ENCODE measurements around the gene MINDY4B. TPM values are rescaled to one million over a fixed set of nuclear protein-coding genes. Genes with fewer than 3 reads are reported as not detected.

The MINDY4B gene
- total RNA-seq, 2 experiments from 2014 or later = not detected

GRCh38 chr3:150913133-150913922, 8.1 kb upstream of the MINDY4B start:
- DNase-seq = no peak
- peaks cover 5% of the 10 kb centered on the region for H3K27me3 Mint-ChIP-seq
- no peaks in the 10 kb centered on the region for H3K36me3 Mint-ChIP-seq
- no peak overlapping the region for H3K27ac Mint-ChIP-seq
- H3K4me3 Mint-ChIP-seq = no peak overlapping the region
- no peaks in the 10 kb centered on the region for H3K4me1 Mint-ChIP-seq
- H3K9me3 Mint-ChIP-seq = no peaks in the 10 kb centered on the region

DNA sequence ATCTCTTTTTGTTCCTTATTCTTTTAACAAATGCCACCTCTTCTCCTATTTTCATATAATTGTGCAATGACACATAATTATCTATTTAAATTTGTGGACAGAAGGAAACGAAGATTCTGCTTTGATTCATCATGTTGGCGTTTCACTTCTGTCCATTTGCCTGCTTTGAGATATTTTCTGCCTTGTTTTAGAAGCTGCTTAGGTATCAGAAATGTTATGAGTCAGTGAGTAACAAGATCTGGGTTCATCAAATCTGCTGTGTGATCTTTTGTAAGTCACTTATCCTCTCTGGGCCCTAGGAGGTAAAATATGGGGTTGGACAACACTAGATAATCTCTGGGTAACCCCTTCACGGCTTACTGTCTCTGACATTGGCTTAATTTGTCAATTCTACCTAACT, 7.3 kb upstream of the MINDY4B start:
- Mint-ChIP-seq H3K36me3 (no peaks in the 10 kb centered on the region), H3K27me3 (peaks cover 13% of the 10 kb centered on the region), H3K4me1 (no peaks in the 10 kb centered on the region), H3K9me3 (no peaks in the 10 kb centered on the region), H3K27ac (no peak overlapping the region), H3K4me3 (no peak overlapping the region)
- no peak for DNase-seq

DNA sequence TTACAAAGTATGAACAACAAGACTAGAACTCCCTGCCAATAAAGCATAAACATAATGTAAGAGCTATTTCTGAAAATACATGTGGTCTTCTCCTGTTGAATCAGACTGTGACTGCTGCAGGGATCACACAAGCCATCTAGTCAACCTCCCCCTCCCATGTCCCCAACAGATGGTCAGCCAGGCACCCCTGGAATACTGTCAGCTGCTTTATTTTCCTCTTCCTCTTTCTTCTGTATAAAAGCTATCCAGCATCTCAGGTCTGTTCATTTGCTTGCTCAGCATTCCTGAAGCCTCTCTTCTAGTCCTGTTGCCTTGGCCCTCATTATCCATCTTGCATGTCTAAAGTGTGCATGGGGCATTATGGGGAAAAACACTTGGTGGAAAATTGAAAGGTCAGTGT, 6.5 kb upstream of the MINDY4B start:
- Mint-ChIP-seq H3K27ac (no peak overlapping the region), H3K4me1 (no peaks in the 10 kb centered on the region), H3K4me3 (no peak overlapping the region), H3K27me3 (peaks cover 17% of the 10 kb centered on the region), H3K36me3 (no peaks in the 10 kb centered on the region), H3K9me3 (no peaks in the 10 kb centered on the region)
- no peak for DNase-seq

GRCh38 chr3:150906461-150906860, 1.2 kb upstream of the MINDY4B start:
- H3K4me1 Mint-ChIP-seq = no peaks in the 10 kb centered on the region
- peaks cover 21% of the 10 kb centered on the region for H3K27me3 Mint-ChIP-seq
- no peak overlapping the region for H3K27ac Mint-ChIP-seq
- no peak overlapping the region for H3K4me3 Mint-ChIP-seq
- H3K9me3 Mint-ChIP-seq = no peaks in the 10 kb centered on the region
- H3K36me3 Mint-ChIP-seq = no peaks in the 10 kb centered on the region
- no peak for DNase-seq

DNA sequence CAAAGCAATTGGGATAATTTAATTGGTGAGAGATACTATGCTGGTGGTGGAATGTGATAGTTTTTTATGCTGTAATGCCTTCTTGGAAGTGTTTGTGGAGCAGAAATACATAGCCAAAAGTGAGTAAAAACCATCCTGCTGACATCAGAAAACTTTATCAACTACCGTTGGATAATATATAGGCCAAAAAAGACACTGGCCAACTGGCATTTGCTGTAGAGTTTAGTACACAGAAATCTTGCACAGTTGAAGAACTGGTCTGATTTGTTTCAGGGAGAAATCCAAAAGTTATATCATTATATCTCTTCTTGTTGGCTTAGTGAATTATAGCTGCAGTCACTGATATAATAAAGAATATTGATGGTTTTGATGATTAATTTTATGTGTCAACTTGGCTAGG, 507 bp upstream of the MINDY4B start:
- Mint-ChIP-seq H3K4me1 (no peaks in the 10 kb centered on the region), H3K36me3 (no peaks in the 10 kb centered on the region), H3K9me3 (no peaks in the 10 kb centered on the region), H3K4me3 (no peak overlapping the region), H3K27ac (no peak overlapping the region), H3K27me3 (peaks cover 21% of the 10 kb centered on the region)
- DNase-seq = no peak

- Mint-ChIP-seq H3K27ac (no peak overlapping the region), H3K36me3 (no peaks in the 10 kb centered on the region), H3K27me3 (peaks cover 18% of the 10 kb centered on the region), H3K4me3 (no peak overlapping the region), H3K9me3 (no peaks in the 10 kb centered on the region), H3K4me1 (no peaks in the 10 kb centered on the region)
- no peak for DNase-seq
Measured at GRCh38 chr3:150902988-150903387, 2.3 kb downstream of the MINDY4B start.

GRCh38 chr3:150901793-150902192, 3.4 kb downstream of the MINDY4B start:
- DNase-seq = no peak
- Mint-ChIP-seq H3K36me3 (no peaks in the 10 kb centered on the region), H3K27me3 (peaks cover 12% of the 10 kb centered on the region), H3K4me3 (no peak overlapping the region), H3K4me1 (no peaks in the 10 kb centered on the region), H3K27ac (no peak overlapping the region), H3K9me3 (no peaks in the 10 kb centered on the region)

DNA sequence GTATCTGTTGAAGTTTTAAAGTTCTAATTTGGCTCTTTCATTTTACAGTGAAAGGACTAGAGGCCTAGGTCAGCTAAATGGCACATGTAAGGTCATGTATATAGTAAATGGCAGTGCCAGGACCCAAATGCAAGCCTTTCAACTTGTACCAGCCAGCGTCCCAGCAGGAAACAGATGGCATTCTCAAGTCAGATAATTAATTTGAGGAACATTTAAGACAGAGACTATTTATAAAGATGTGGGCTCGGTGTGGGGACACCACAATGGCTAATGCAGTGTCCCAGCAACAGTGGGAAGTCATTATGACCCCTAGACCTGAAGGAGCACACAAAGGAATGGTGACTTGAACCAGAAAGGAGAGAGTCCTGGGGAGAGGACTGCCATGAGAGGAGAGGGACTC, 6.1 kb downstream of the MINDY4B start:
- no peak for DNase-seq
- H3K27ac Mint-ChIP-seq = no peak overlapping the region
- H3K36me3 Mint-ChIP-seq = no peaks in the 10 kb centered on the region
- no peaks in the 10 kb centered on the region for H3K4me1 Mint-ChIP-seq
- H3K4me3 Mint-ChIP-seq = no peak overlapping the region
- no peaks in the 10 kb centered on the region for H3K9me3 Mint-ChIP-seq
- H3K27me3 Mint-ChIP-seq = peaks cover 8% of the 10 kb centered on the region

DNA sequence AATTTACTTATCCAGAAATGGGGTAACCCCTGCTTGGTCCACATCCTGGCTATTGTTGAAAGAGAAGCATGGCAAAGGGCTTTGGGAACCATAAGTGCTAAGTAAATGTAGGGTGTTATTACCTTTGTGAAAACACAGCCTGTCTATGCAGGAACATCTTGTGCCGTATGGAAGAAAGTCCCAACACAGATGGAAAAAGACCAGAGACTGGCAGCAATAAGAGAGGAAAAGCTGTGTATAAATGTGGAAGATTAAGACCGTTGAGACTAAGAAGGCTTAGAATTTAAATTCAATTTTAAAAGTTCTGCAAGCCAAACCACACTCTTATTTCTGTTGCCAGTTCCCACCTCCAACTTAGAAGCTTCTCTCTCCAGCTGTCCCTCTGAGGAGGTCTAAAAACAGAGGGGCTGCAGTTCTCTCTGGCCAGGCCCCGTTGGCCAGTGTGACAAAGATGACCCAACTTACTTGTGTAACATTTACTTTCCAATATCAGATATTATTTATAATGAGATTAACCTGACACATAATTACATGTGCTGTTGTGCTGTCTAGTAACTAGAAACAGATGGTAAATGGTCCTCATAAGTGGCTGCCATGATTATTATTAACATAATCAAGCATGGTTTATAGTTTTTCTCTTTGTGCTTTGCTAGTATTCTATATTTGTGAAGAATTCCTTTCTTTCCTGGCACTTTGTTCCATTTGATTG, 7.0 kb downstream of the MINDY4B start:
- DNase-seq = no peak
- Mint-ChIP-seq H3K27me3 (peaks cover 8% of the 10 kb centered on the region), H3K36me3 (no peaks in the 10 kb centered on the region), H3K9me3 (no peaks in the 10 kb centered on the region), H3K4me3 (no peak overlapping the region), H3K27ac (no peak overlapping the region), H3K4me1 (no peaks in the 10 kb centered on the region)

DNA sequence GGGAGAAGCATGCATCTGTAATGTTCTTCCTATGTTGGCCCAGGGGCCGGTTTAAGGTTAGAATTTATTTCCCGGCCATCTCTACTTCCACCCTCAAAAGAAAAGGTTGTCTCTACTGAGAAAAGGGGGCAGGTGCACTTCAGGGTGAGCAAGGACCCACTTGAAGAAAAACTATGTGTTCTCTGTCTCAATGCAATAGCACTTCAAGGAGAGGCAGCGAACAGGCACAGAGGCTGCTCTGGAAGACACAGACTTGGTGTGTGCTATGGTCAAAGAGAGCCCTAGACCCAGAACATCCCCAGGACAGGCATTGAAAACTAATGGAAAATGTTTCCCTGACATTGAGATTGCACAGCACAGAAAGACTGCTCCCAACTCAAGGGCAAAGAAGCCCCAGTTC, 7.6 kb downstream of the MINDY4B start:
- H3K36me3 Mint-ChIP-seq = no peaks in the 10 kb centered on the region
- H3K27me3 Mint-ChIP-seq = peaks cover 5% of the 10 kb centered on the region

GRCh38 chr3:150890831-150891230, 14.4 kb downstream of the MINDY4B start:
- no peaks in the 10 kb centered on the region for H3K36me3 Mint-ChIP-seq
- no peak overlapping the region for H3K4me3 Mint-ChIP-seq
- H3K4me1 Mint-ChIP-seq = no peaks in the 10 kb centered on the region
- no peak for DNase-seq
- no peaks in the 10 kb centered on the region for H3K9me3 Mint-ChIP-seq
- H3K27me3 Mint-ChIP-seq = peaks cover 3% of the 10 kb centered on the region
- no peak overlapping the region for H3K27ac Mint-ChIP-seq

More for the DNA sequence above, 7.6 kb downstream of the MINDY4B start:
- no peak overlapping the region for H3K4me3 Mint-ChIP-seq
- DNase-seq = no peak
- H3K9me3 Mint-ChIP-seq = no peaks in the 10 kb centered on the region
- no peak overlapping the region for H3K27ac Mint-ChIP-seq
- no peaks in the 10 kb centered on the region for H3K4me1 Mint-ChIP-seq

GRCh38 chr3:150890295-150890694, 14.9 kb downstream of the MINDY4B start:
- H3K27ac Mint-ChIP-seq = no peak overlapping the region
- peaks cover 3% of the 10 kb centered on the region for H3K27me3 Mint-ChIP-seq

DNA sequence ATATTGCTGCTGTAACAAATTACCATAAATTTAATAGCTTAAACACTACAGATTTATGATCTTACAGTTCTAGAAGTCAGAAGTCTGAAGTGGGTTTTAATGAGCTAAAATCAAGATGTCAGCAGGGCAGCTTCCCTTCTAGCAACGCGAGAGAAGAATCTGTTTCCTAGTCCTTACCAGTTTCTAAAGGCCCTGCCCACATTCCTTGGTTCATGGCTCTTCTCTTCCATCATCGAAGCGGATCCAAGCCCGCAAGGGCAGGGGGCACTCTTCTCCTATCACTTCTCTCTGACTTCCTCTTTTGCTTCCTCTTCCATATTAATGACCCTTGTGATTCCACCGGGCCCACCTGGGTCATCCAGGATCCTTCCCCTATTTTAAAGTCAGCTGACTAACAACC, 16.1 kb downstream of the MINDY4B start:
- Mint-ChIP-seq H3K4me1 (no peaks in the 10 kb centered on the region), H3K9me3 (no peaks in the 10 kb centered on the region), H3K27ac (no peak overlapping the region), H3K36me3 (no peaks in the 10 kb centered on the region), H3K27me3 (peaks cover 3% of the 10 kb centered on the region), H3K4me3 (no peak overlapping the region)
- DNase-seq = no peak

More at GRCh38 chr3:150890295-150890694, 14.9 kb downstream of the MINDY4B start:
- no peak overlapping the region for H3K4me3 Mint-ChIP-seq
- no peaks in the 10 kb centered on the region for H3K9me3 Mint-ChIP-seq
- no peaks in the 10 kb centered on the region for H3K4me1 Mint-ChIP-seq
- no peak for DNase-seq
- H3K36me3 Mint-ChIP-seq = no peaks in the 10 kb centered on the region

- H3K36me3 Mint-ChIP-seq = no peaks in the 10 kb centered on the region
- H3K4me1 Mint-ChIP-seq = no peaks in the 10 kb centered on the region
- H3K27ac Mint-ChIP-seq = no peak overlapping the region
- no peaks in the 10 kb centered on the region for H3K9me3 Mint-ChIP-seq
- peaks cover 12% of the 10 kb centered on the region for H3K27me3 Mint-ChIP-seq
- no peak overlapping the region for H3K4me3 Mint-ChIP-seq
- DNase-seq = no peak
Measured at GRCh38 chr3:150887031-150887430, 18.2 kb downstream of the MINDY4B start.

DNA sequence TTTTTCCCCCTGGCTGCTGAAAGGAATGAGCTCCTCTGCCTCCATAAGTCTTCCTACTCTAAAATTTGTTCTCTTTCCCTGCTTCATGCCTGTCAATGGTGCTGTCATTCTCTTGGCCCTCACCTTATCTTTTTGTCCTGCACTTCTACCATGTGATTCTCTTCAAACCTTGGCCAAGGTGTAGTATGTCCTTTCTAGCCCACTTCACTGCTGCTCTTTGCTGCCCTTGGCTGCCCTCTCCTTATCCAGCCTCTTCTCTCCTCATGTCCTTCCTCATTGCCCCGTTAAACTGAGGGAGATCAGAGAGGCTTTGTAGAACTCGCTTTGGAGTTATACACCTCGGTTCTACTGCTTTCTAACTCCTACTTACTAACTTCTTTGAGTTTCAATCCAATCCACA, 19.7 kb downstream of the MINDY4B start:
- H3K27me3 Mint-ChIP-seq = peaks cover 12% of the 10 kb centered on the region
- no peaks in the 10 kb centered on the region for H3K9me3 Mint-ChIP-seq
- no peak for DNase-seq
- no peak overlapping the region for H3K27ac Mint-ChIP-seq
- no peaks in the 10 kb centered on the region for H3K4me1 Mint-ChIP-seq
- no peaks in the 10 kb centered on the region for H3K36me3 Mint-ChIP-seq
- H3K4me3 Mint-ChIP-seq = no peak overlapping the region
